NT2/D1 (cell line): ENCODE data around the gene PRRT1.

ENCODE experiments used
- YY1 ChIP-seq: IDR thresholded peaks from 2 replicates; pipeline ENCODE4 v1.6.1; 2011; ENCODE audit not compliant: insufficient read length, insufficient read depth
- ZNF274 ChIP-seq: IDR thresholded peaks from 2 replicates; pipeline ENCODE4 v1.6.1; 2011; ENCODE audit warnings: mild to moderate bottlenecking, low read depth, low read length

- TF ChIP-seq ZNF274 (no peak), YY1 (no peak)
These were observed 14.8 kb upstream of the PRRT1 start for GRCh38 chr6:32166411-32167061.
